Spinal cord (tissue), 10 donors: ENCODE results near the gene MEI4. TPM values are rescaled to one million over a fixed set of nuclear protein-coding genes. Genes with fewer than 3 reads are reported as not detected.
"Not testable (repeated sequence)": the region's sequence is repeated elsewhere in the genome, so short reads cannot be mapped to it uniquely, and the experiment has no call there.

Experiments
- DNase-seq, 6 donors: peaks; one replicate each; pipeline versions ENCODE4 v3.0.0 to v3.0.0-alpha.2; 2013 to 2015; ENCODE audit warnings: low spot score in 6 of 6, low read depth in 4 of 6
- H3K27ac ChIP-seq: one replicate; pipeline ENCODE4 v1.5.1; 2013; ENCODE audit warnings: low read depth, low read length, control low read depth
- H3K27me3 ChIP-seq: one replicate; pipeline ENCODE4 v1.6.1; 2013; ENCODE audit warnings: low read length; ENCODE audit not compliant: control insufficient read depth, insufficient read depth
- H3K36me3 ChIP-seq: one replicate; pipeline ENCODE4 v1.6.1; 2013; ENCODE audit warnings: low read length; ENCODE audit not compliant: control insufficient read depth, insufficient read depth
- H3K4me1 ChIP-seq: one replicate; pipeline ENCODE4 v1.6.1; 2013; ENCODE audit warnings: low read length; ENCODE audit not compliant: control insufficient read depth, insufficient read depth
- H3K4me3 ChIP-seq: one replicate; pipeline ENCODE4 v1.5.1; 2013; ENCODE audit warnings: low read depth, low read length, control low read depth
- H3K9me3 ChIP-seq: one replicate; pipeline ENCODE4 v1.6.1; 2013; ENCODE audit warnings: low read length; ENCODE audit not compliant: control insufficient read depth, insufficient read depth
- WGBS: methylation state at CpG from one replicate; pipeline ENCODE4 v1.1.5; 2013; ENCODE audit warnings: missing lambda C conversion rate; ENCODE audit not compliant: insufficient coverage; 5-methylcytosine and 5-hydroxymethylcytosine counted together
- polyA plus RNA-seq, 2 donors: library from polyadenylated mRNA; unstranded; fragments of 120-200 nt; gene quantifications; one replicate each; pipeline ENCODE4 v1.2.1, GENCODE V29; 2013; ENCODE audit not compliant: insufficient read length in 2 of 2
- total RNA-seq, 2 donors: library from RNA; depleted of rRNA in 1 of 2; stranded (reverse); fragments of 120-200 nt in 1 of 2; fragments of >200 nt in 1 of 2; gene quantifications; one replicate each; pipeline versions ENCODE4 v1.2.3 to v1.2.4, GENCODE V29; 2013 to 2014
- donor health status: healthy.

The MEI4 gene
- total and polyA plus RNA-seq, 4 donors: 1.3 to 2.2 (median 1.6) TPM

GRCh38 chr6:77736010-77736409 lies 83.2 kb downstream of the MEI4 start:
- H3K4me1 ChIP-seq, DNase-seq, H3K27me3 ChIP-seq, H3K27ac ChIP-seq, H3K9me3 ChIP-seq, H3K36me3 ChIP-seq, H3K4me3 ChIP-seq: not testable (repeated sequence)
- 88% methylated on average over 9 of the region's 13 CpGs for WGBS

DNA sequence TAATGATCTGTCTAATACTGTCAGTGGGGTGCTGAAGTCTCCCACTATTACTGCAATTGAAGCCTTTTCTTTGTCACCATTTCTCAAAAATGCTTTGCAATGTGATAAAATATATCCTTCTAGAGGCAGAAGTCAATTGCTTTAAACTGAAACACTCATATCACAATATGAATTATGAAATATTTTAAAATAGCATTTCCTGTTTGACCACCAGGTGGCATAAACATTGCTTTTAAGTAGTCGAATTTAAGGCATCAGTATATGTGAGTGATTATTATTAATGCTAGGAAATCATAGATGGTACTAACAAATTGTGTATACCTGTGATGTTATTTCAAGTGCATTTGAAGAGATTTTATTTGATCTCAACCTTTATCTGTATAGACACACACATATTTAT lies 87.5 kb downstream of the MEI4 start:
- no peak overlapping the region for H3K4me3 ChIP-seq
- H3K4me1 ChIP-seq: no peaks in the 10 kb centered on the region
- H3K27ac ChIP-seq: no peak overlapping the region
- H3K36me3 ChIP-seq: no peaks in the 10 kb centered on the region
- peaks cover 2% of the 10 kb centered on the region for H3K9me3 ChIP-seq
- no peaks in the 10 kb centered on the region for H3K27me3 ChIP-seq
- WGBS: no CpG with 5 or more reads among the region's 1 CpG
- peak in 3 of 6 donors; percentile 2 to 51 (median 24) for DNase-seq

- H3K36me3 ChIP-seq, H3K9me3 ChIP-seq, DNase-seq, H3K27ac ChIP-seq, H3K4me1 ChIP-seq, H3K27me3 ChIP-seq, H3K4me3 ChIP-seq: not testable (repeated sequence)
- WGBS: no CpG with 5 or more reads among the region's 1 CpG
Measured at GRCh38 chr6:77752156-77752555, 99.3 kb downstream of the MEI4 start.

- H3K27ac ChIP-seq: no peak overlapping the region
- no peak overlapping the region for H3K4me3 ChIP-seq
- no peak for DNase-seq
- H3K27me3 ChIP-seq: no peaks in the 10 kb centered on the region
- WGBS: no CpG with 5 or more reads among the region's 2 CpGs
- H3K9me3 ChIP-seq: no peaks in the 10 kb centered on the region
- H3K36me3 ChIP-seq: no peaks in the 10 kb centered on the region
- no peaks in the 10 kb centered on the region for H3K4me1 ChIP-seq
Measured at GRCh38 chr6:77762386-77762785, 109.5 kb downstream of the MEI4 start.

DNA sequence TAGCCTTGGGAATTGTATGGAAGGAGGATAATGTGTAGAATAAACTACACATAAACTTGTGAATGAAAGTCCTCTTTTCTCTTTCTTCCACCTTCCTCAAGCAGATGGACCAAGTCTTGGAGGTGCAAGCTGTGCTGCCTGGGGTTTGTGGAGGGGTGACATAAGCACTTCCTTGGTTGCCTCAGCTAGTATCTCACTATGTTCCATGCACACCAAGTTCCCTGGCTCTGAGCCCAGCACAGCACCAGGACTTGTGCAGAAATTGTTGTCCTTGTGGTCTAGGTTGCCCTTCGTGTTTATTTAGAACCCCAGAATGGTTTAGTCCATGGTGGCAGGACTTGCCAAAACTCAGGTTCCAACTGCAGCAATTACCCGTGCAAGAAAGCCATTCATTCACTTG lies 110.3 kb downstream of the MEI4 start:
- Histone ChIP-seq H3K27ac (no peak overlapping the region), H3K36me3 (no peaks in the 10 kb centered on the region), H3K9me3 (no peaks in the 10 kb centered on the region), H3K4me3 (no peak overlapping the region), H3K27me3 (no peaks in the 10 kb centered on the region), H3K4me1 (no peaks in the 10 kb centered on the region)
- 85% methylated on average over 2 of the region's 2 CpGs for WGBS
- DNase-seq: no peak

DNA sequence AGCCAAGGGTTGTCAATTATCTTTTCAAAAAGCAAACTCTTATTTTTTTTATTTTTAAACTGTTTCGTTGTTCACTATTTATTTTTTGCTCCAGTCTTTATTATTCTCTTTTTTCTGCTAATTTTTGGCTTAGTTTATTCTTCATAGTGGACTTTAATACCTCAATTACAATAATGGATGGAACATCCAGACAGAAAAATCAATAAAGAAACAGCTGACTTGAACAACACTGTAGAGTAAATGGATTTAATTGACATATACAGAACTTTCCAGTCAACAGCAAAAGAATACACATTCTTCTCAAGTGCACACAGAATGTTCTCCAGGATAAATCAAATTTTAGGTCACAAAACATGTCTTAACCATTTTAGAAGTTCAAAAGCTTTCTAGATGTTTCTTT lies 111.5 kb downstream of the MEI4 start:
- no peak for DNase-seq
- Histone ChIP-seq H3K36me3 (no peaks in the 10 kb centered on the region), H3K4me1 (no peaks in the 10 kb centered on the region), H3K4me3 (no peak overlapping the region), H3K27me3 (no peaks in the 10 kb centered on the region), H3K27ac (no peak overlapping the region), H3K9me3 (no peaks in the 10 kb centered on the region)
- no CpG with 5 or more reads among the region's 1 CpG for WGBS

DNA sequence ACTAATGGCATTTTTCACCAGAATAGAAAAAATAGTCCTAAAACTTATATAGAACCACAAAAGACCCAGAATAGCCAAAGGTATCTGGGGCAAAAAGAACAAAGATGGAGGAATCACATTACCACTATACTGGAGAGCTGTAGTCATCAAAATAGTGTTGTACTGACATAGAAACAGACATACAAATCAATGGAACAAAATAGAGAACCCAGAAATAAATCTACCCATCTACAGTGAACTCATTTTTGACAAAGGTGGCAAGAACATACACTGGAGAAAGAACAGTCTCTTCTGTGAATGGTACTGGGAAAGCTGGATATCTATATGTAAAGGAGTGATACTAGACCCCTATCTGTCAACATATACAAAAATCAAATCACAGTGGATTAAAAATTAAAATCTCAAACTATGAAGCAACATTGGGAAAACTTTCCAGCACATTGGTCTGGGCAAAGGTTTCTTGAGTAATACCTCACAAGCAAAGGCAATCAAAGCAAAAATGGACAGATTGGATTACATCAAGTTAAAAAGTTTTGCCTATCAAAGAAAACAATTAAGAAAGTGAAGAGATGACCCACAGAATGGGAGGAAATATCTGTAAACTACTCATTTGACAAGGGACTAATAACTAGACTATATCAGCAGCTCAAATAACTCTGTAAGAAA lies 120.5 kb downstream of the MEI4 start:
- Histone ChIP-seq H3K4me3 (no peak overlapping the region), H3K4me1 (no peaks in the 10 kb centered on the region), H3K27me3 (no peaks in the 10 kb centered on the region), H3K36me3 (no peaks in the 10 kb centered on the region), H3K27ac (no peak overlapping the region), H3K9me3 (no peaks in the 10 kb centered on the region)
- no peak for DNase-seq

- Histone ChIP-seq H3K27ac (no peak overlapping the region), H3K27me3 (no peaks in the 10 kb centered on the region), H3K36me3 (no peaks in the 10 kb centered on the region), H3K9me3 (no peaks in the 10 kb centered on the region), H3K4me3 (no peak overlapping the region), H3K4me1 (no peaks in the 10 kb centered on the region)
- no peak for DNase-seq
- 100% methylated on average over 1 of the region's 1 CpG for WGBS
Measured at GRCh38 chr6:77774457-77774856, 121.6 kb downstream of the MEI4 start.

GRCh38 chr6:77776441-77776840 lies 123.6 kb downstream of the MEI4 start:
- Histone ChIP-seq H3K9me3 (no peaks in the 10 kb centered on the region), H3K4me3 (no peak overlapping the region), H3K4me1 (no peaks in the 10 kb centered on the region), H3K27me3 (no peaks in the 10 kb centered on the region), H3K36me3 (no peaks in the 10 kb centered on the region), H3K27ac (no peak overlapping the region)
- no CpG with 5 or more reads among the region's 1 CpG for WGBS
- no peak for DNase-seq

GRCh38 chr6:77778527-77778926 lies 125.7 kb downstream of the MEI4 start:
- Histone ChIP-seq H3K27me3 (no peaks in the 10 kb centered on the region), H3K9me3 (no peaks in the 10 kb centered on the region), H3K4me3 (no peak overlapping the region), H3K27ac (no peak overlapping the region), H3K4me1 (no peaks in the 10 kb centered on the region), H3K36me3 (no peaks in the 10 kb centered on the region)
- 100% methylated on average over 3 of the region's 4 CpGs for WGBS
- no peak for DNase-seq
